Neutrophil (primary cell): ENCODE results near the gene HECTD1.
"Not testable (repeated sequence)": the region's sequence is repeated elsewhere in the genome, so short reads cannot be mapped to it uniquely, and the experiment has no call there.

Experiments used
- H3K27ac ChIP-seq: fragments of 200-600 bp; sonication (generic); 2 replicates; pipeline ENCODE4 v1.5.1; 2016; ENCODE audit warnings: mild to moderate bottlenecking, moderate library complexity
- H3K27me3 ChIP-seq: fragments of 200-600 bp; sonication (generic); 2 replicates; pipeline ENCODE4 v1.6.0; 2016; ENCODE audit warnings: mild to moderate bottlenecking
- H3K36me3 ChIP-seq: fragments of 200-600 bp; sonication (generic); 2 replicates; pipeline ENCODE4 v1.5.1; 2017
- H3K4me1 ChIP-seq, 2 experiments: fragments of 200-600 bp in 1 of 2; sonication (generic) in 1 of 2; 1 replicate in 1 of 2; 2 replicates in 1 of 2; pipeline versions ENCODE4 v1.5.1 to v1.6.1; 2013 to 2016; ENCODE audit warnings: low read depth in 1 of 2, low read length in 1 of 2, mild to moderate bottlenecking in 1 of 2, moderate library complexity in 1 of 2; ENCODE audit not compliant: control insufficient read depth in 1 of 2, insufficient read depth in 1 of 2
- H3K4me3 ChIP-seq, 2 experiments: fragments of 200-600 bp in 1 of 2; sonication (generic) in 1 of 2; 1 replicate in 1 of 2; 2 replicates in 1 of 2; pipeline ENCODE4 v1.5.1; 2013 to 2016; ENCODE audit warnings: low read depth in 1 of 2, low read length in 1 of 2, mild to moderate bottlenecking in 1 of 2, moderate library complexity in 1 of 2
- H3K9me3 ChIP-seq: fragments of 200-600 bp; sonication (generic); 2 replicates; pipeline ENCODE4 v1.5.1; 2016
- TF ChIP-seq, protein P1 (sequence below): fragments of 200-600 bp; sonication (generic); IDR thresholded peaks from 2 replicates; pipeline ENCODE4 v1.5.1; 2016; ENCODE audit warnings: antibody characterized with exemption

The HECTD1 gene

DNA sequence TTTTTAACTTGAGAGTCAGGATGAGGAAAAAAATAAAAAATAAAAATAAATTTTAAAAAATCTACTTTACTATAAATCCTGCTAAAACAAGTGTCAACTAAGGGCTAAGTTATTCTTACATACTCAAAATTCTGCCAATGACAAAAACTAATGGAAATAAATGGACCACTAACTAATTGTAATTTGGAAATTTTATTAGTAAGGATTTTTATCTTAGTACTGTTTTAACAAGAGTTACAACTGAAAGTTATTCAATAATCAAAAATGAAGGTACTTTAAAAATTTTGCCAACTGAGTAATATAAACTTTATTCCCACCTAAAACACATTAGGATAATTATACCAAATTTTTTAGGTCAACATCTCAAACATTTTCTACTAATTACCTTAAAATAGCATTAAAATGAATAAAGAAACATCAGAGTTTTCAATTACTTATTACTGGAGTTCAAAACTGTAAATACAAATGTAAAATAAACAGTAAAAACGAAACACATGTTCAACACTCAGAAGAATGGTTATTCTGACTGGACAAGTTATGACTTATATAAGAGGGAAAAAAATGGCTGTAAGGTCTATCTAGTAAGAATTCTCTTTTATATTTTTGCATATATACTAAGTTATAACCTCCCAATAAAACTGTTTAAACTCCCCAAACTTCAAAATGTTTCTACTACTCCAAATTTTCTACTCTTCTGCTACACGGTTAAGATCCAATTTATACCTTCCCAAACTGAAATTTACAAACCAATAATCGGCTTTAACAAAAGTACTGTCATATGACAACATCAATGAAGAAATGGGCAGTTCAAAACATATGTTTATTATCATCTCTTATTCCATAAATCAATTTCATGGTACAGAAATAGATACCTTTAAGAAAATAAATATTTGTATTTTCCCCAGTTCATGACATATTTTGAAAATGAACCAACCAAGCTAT is 2.7 kb downstream of the HECTD1 start:
- Histone ChIP-seq H3K27ac (no peak overlapping the region), H3K36me3 (peaks cover 9% of the 10 kb centered on the region), H3K9me3 (no peaks in the 10 kb centered on the region), H3K4me1 (peaks cover 33 to 36% of the 10 kb centered on the region in 2 experiments), H3K27me3 (no peaks in the 10 kb centered on the region), H3K4me3 (no peak overlapping the region)
- TF ChIP-seq, protein P1, sequence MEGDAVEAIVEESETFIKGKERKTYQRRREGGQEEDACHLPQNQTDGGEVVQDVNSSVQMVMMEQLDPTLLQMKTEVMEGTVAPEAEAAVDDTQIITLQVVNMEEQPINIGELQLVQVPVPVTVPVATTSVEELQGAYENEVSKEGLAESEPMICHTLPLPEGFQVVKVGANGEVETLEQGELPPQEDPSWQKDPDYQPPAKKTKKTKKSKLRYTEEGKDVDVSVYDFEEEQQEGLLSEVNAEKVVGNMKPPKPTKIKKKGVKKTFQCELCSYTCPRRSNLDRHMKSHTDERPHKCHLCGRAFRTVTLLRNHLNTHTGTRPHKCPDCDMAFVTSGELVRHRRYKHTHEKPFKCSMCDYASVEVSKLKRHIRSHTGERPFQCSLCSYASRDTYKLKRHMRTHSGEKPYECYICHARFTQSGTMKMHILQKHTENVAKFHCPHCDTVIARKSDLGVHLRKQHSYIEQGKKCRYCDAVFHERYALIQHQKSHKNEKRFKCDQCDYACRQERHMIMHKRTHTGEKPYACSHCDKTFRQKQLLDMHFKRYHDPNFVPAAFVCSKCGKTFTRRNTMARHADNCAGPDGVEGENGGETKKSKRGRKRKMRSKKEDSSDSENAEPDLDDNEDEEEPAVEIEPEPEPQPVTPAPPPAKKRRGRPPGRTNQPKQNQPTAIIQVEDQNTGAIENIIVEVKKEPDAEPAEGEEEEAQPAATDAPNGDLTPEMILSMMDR, result no peak

DNA sequence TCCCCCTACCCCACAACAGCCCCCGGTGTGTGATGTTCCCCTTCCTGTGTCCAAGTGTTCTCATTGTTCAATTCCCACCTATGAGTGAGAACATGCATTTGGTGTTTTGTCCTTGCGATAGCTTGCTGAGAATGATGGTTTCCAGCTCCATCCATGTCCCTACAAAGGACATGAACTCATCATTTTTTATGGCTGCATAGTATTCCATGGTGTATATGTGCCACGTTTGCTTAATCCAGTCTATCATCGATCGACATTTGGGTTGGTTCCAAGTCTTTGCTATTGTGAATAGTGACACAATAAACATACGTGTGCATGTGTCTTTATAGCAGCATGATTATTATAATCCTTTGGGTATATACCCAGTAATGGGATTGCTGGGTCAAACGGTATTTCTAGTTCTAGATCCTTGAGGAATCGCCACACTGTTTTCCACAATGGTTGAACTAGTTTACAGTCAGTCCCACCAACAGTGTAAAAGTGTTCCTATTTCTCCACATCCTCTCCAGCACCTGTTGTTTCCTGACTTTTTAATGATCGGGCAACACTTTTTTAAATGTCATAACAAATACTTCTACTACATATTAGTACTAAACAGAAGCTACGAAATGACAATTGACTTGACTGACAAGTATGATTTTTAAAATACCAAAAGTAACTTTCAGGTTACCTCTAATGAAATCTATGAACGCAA is 3.5 kb downstream of the HECTD1 start:
- H3K27ac ChIP-seq, H3K9me3 ChIP-seq, H3K4me3 ChIP-seq, H3K27me3 ChIP-seq, H3K36me3 ChIP-seq: not testable (repeated sequence)
- peaks cover 32 to 33% of the 10 kb centered on the region in 2 experiments for H3K4me1 ChIP-seq

DNA sequence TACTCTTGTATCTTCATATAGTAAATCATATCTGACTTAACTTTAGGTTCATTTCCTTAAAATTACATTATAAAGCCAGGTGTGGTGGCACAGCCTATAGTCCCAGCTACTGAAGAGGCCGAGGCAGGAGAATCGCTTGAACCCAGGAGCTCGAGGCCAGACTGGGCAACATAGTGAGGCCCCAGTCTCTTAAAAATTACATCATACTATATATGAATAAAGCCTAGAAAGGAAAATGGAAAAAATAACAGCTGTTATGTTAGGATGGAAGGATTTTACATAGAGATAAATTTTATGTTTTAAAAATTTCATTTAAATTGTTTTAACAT is 4.2 kb downstream of the HECTD1 start:
- H3K36me3 ChIP-seq, result peaks cover 12% of the 10 kb centered on the region
- H3K27ac ChIP-seq, result no peak overlapping the region
- H3K4me1 ChIP-seq, result peaks cover 25 to 27% of the 10 kb centered on the region in 2 experiments
- H3K4me3 ChIP-seq, result no peak overlapping the region
- TF ChIP-seq, protein P1, result no peak
- no peaks in the 10 kb centered on the region for H3K9me3 ChIP-seq
- no peaks in the 10 kb centered on the region for H3K27me3 ChIP-seq

DNA sequence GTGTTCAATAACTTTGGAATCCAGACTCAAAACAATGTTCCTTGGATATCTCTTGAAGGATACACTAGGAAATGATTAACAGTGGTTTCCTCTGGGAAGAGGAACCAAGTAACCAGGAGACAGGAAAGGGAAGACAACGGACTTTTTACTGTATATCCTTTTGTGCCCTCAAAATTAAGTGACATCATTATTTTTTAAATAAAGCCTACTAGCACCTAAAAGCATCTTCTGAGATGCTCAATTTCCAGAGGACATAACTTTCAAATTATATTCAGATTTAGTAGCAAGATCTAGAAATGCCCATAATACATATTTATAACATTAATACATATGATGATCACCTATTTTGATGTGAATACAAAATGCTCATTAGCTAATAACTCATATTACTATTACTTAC is 6.5 kb downstream of the HECTD1 start:
- H3K36me3 ChIP-seq, result peaks cover 15% of the 10 kb centered on the region
- no peaks in the 10 kb centered on the region for H3K9me3 ChIP-seq
- TF ChIP-seq, protein P1, result no peak
- no peak overlapping the region for H3K4me3 ChIP-seq
- peak overlapping the region; percentile 3 for H3K27ac ChIP-seq
- H3K27me3 ChIP-seq, result no peaks in the 10 kb centered on the region
- H3K4me1 ChIP-seq, result peaks cover 15 to 21% of the 10 kb centered on the region in 2 experiments

DNA sequence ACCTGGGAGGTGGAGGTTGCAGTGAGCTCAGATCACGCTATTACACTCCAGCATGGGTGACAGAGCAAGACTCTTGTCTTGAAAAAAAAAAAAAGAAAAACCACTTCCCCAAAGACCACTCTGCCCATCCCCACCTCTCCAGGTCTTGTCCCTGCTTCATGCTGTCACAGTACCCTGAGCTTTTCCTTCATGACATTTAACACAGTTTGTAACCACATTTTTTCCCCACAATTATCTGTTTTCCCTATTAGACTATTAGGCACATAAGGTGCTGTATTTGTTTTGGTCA is 6.9 kb downstream of the HECTD1 start:
- Histone ChIP-seq H3K27me3 (no peaks in the 10 kb centered on the region), H3K4me1 (peaks cover 11 to 16% of the 10 kb centered on the region in 2 experiments), H3K4me3 (no peak overlapping the region), H3K27ac (peak overlapping the region; percentile 3), H3K9me3 (no peaks in the 10 kb centered on the region), H3K36me3 (peaks cover 15% of the 10 kb centered on the region)
- TF ChIP-seq, protein P1, result no peak

DNA sequence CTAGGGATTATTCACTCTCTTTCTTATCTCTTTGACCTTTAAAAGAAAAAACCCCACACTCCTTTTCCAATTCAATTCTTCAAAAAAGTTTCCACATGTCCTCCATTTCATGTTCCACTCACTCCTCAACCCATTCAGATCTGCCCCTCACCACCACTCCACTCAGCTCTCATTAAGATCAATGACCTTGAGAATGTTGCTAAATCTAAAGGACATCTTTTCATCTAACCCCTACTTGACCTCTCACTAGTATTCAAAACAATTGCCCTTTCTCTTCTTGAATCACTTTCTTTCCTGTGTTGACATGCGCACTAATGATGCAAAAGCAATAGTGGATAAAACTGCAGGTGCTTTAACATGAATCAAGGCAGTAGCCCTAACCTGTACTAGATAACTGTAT is 9.9 kb downstream of the HECTD1 start:
- H3K36me3 ChIP-seq, result peaks cover 14% of the 10 kb centered on the region
- no peaks in the 10 kb centered on the region for H3K27me3 ChIP-seq
- H3K9me3 ChIP-seq, result no peaks in the 10 kb centered on the region
- H3K27ac ChIP-seq, result no peak overlapping the region
- TF ChIP-seq, protein P1, result no peak
- no peak overlapping the region for H3K4me3 ChIP-seq
- peaks cover 0 to 5% of the 10 kb centered on the region in 2 experiments for H3K4me1 ChIP-seq
